ENCODE results near the gene SORL1.

DNA sequence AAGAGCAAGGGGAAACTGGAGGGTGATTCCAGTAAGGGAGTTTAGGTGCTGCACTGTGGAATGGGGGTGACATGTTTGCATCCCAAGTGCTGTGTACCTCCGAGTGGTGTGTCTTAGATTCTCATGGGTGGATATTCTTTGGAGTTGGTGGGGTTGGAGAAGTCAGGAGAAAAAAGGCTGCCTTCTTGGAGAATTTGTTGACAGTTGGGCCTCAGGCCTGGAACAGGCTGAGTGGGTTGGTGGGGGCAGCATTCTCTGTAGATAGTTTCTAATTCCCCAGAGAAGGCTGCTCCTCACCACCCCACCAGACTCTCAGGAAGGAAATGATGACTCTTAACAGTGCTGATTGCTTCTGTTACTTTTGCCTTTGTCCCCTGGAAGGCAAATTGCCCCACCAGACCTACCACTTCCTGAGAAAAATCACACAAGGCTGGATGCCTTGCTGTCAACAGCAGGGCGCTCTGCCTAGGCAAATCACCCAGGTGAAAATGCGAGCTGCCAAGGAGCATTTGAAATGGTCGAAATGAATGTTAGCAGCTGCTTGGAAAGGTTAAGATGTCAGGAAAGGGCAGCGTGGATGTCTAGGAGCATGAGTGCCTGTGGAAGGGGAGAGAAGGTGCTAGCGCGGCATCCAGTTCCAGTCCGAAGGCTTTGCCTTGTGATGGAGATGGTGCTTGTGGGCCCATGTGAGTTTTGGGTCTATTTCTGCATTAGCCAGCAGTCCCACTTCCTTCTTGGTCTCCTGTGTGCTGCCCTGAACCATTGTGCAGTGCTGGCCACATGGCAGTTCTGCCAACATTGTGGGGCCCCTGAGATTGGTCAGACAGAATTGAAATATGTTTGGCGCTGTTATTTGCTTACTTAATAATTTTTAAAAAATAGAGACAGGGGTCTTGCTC is 30.4 kb downstream of the SORL1 start:
- no peak for TF ChIP-seq GATA3 (IDR thresholded peaks at IDR 0.05; ENCODE audit: low read depth, low read length)
- no peak for TF ChIP-seq GATA2 (IDR thresholded peaks at IDR 0.05; ENCODE audit: low read depth, low read length)
